Transverse colon (tissue), 4 donors: Measurements from ENCODE around the gene RPS6KA2. TPM values are rescaled to one million over a fixed set of nuclear protein-coding genes. Genes with fewer than 3 reads are reported as not detected.

Source experiments
- DNase-seq: peaks from one replicate; pipeline ENCODE4 v3.0.0-alpha.2; 2019
- H3K27ac ChIP-seq, 4 donors: fragments of 200-600 bp; sonication (generic); 2 replicates each; pipeline ENCODE4 v1.5.1; 2016 to 2018; ENCODE audit warnings: inconsistent platforms in 4 of 4
- H3K27me3 ChIP-seq: fragments of 200-600 bp; sonication (generic); 2 replicates; pipeline ENCODE4 v1.5.1; 2017; ENCODE audit warnings: inconsistent platforms
- H3K36me3 ChIP-seq, 4 donors: fragments of 200-600 bp; sonication (generic); 2 replicates each; pipeline ENCODE4 v1.5.1; 2017 to 2019; ENCODE audit warnings: inconsistent platforms in 4 of 4
- H3K4me1 ChIP-seq, 4 donors: fragments of 200-600 bp; sonication (generic); 2 replicates each; pipeline ENCODE4 v1.5.1; 2017 to 2020; ENCODE audit warnings: inconsistent platforms in 4 of 4
- H3K4me3 ChIP-seq, 4 donors: fragments of 200-600 bp; sonication (generic); 1 replicate in 1 of 4; 2 replicates in 3 of 4; pipeline versions ENCODE4 v1.5.1 to v1.6.1; 2017 to 2019; ENCODE audit warnings: inconsistent platforms in 4 of 4
- H3K9me3 ChIP-seq, 2 donors: fragments of 200-600 bp; sonication (generic); 2 replicates each; pipeline ENCODE4 v1.5.1; 2017 to 2019; ENCODE audit warnings: inconsistent platforms in 2 of 2
- EP300 ChIP-seq: sonication (generic); formaldehyde crosslinking; IDR thresholded peaks from one replicate; pipeline ENCODE4 v1.6.1; 2017; ENCODE audit warnings: antibody characterized with exemption, low read depth
- POLR2A ChIP-seq: fragments of 450-650 bp; IDR thresholded peaks from one replicate; pipeline ENCODE4 v1.6.1; 2016; ENCODE audit warnings: antibody characterized with exemption, mild to moderate bottlenecking, moderate library complexity
- POLR2AphosphoS5 ChIP-seq, 3 donors: sonication (generic); formaldehyde crosslinking; IDR thresholded peaks; one replicate each; pipeline ENCODE4 v1.6.1; 2016; ENCODE audit warnings: antibody characterized with exemption in 3 of 3
- WGBS, 2 donors: methylation state at CpG; one replicate each; pipeline ENCODE4 v1.1.5; 2018; ENCODE audit warnings: low coverage in 1 of 2; 5-methylcytosine and 5-hydroxymethylcytosine counted together
- in situ Hi-C, 4 donors: fragments of 200-750 bp; cut with MboI; loops; one replicate each; pipeline versions ENCODE4 v1.15.0 to v1.15.1; 2017; ENCODE audit warnings: low sequenced_read_pairs in 3 of 4, low pct_ligation_motif_present in 1 of 4, low pct_unique_long_range_greater_than_20kb in 1 of 4
- intact Hi-C: fragments of 100-400 bp; cut with DNase I; formaldehyde crosslinking; loops from one replicate; pipeline ENCODE4 v1.15.1; 2023; ENCODE audit warnings: low total_unique reads
- total RNA-seq, 4 donors: library from RNA; depleted of rRNA; stranded (reverse); fragments of >200 nt; gene quantifications; one replicate each; pipeline ENCODE4 v1.1.0, GENCODE V29; 2016
- TF ChIP-seq, protein P1 (sequence below), 5 experiments: fragments of 200-600 bp in 3 of 5; fragments of 450-650 bp in 2 of 5; sonication (generic) in 3 of 5; IDR thresholded peaks; 1 replicate in 2 of 5; 2 replicates in 3 of 5; pipeline ENCODE4 v1.5.1; 2016 to 2017; ENCODE audit warnings: antibody characterized with exemption in 5 of 5, inconsistent platforms in 3 of 5, mild to moderate bottlenecking in 2 of 5, moderate library complexity in 1 of 5

The RPS6KA2 gene
- total RNA-seq, 4 donors from 2014 or later, result 9.6 to 41.1 (median 15.4) TPM

DNA sequence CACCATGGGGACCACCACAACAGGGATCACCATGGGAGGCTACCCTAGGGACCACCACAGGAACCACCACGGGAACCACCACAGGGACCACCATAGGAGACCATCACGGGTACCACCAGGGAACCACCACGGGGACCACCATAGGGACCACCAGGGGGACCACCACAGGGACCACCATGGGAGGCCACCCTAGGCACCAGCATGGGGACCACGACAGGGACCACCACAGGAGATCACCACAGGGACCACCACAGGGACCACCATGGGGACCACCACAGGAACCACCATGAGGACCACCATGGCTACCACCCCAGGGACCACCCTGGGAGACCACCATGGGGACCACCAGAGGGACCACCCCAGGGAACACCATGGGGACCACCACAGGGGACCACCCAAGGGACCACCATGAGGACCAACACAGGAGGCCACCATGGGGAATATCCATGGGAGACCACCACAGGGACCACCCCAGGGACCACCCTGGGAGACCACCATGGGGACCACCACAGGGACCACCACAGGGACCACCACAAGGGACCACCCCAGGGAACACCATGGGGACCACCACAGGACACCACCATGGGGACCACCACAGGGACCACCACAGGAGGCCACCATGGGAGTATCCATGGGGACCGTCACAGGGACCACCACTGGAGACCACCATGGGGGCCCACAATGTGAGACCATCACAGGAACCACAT, 176.7 kb downstream of the RPS6KA2 start:
- no peaks in the 10 kb centered on the region for H3K9me3 ChIP-seq
- H3K36me3 ChIP-seq, result no peaks in the 10 kb centered on the region
- no peak for DNase-seq
- TF ChIP-seq, protein P1, sequence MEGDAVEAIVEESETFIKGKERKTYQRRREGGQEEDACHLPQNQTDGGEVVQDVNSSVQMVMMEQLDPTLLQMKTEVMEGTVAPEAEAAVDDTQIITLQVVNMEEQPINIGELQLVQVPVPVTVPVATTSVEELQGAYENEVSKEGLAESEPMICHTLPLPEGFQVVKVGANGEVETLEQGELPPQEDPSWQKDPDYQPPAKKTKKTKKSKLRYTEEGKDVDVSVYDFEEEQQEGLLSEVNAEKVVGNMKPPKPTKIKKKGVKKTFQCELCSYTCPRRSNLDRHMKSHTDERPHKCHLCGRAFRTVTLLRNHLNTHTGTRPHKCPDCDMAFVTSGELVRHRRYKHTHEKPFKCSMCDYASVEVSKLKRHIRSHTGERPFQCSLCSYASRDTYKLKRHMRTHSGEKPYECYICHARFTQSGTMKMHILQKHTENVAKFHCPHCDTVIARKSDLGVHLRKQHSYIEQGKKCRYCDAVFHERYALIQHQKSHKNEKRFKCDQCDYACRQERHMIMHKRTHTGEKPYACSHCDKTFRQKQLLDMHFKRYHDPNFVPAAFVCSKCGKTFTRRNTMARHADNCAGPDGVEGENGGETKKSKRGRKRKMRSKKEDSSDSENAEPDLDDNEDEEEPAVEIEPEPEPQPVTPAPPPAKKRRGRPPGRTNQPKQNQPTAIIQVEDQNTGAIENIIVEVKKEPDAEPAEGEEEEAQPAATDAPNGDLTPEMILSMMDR (IDR thresholded peaks at IDR 0.05), result no peak
- TF ChIP-seq POLR2A, result no peak
- no peak for TF ChIP-seq EP300
- TF ChIP-seq POLR2AphosphoS5 (IDR thresholded peaks at IDR 0.05), result no peak
- no peak overlapping the region for H3K27ac ChIP-seq
- no peaks in the 10 kb centered on the region for H3K4me1 ChIP-seq
- intact Hi-C loops, result no loop called here
- no peaks in the 10 kb centered on the region for H3K27me3 ChIP-seq
- in situ Hi-C loops, result no loop called here
- 71% methylated on average over 3 of the region's 5 CpGs; no CpG with 5 or more reads in 1 of the 2 donors for WGBS, 2 donors
- no peak overlapping the region for H3K4me3 ChIP-seq

DNA sequence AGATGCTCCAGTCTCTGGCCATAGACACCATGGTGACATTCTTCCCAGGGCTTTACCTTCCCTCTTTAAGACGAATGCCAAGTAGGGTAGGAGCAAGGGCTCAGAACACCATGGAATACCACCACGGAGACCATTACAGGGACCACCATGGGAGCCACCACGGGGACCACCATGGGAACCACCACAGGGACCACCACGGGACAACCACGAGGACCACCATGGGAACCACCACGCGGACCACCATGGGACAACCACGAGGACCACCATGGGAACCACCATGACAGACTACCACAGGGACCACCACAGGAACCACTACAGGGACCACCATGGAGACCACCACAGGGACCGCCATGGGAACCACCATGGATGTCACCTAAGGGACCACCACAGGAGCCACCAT, 177.4 kb downstream of the RPS6KA2 start:
- Histone ChIP-seq H3K36me3 (no peaks in the 10 kb centered on the region), H3K4me3 (no peak overlapping the region), H3K27ac (no peak overlapping the region), H3K9me3 (no peaks in the 10 kb centered on the region), H3K27me3 (no peaks in the 10 kb centered on the region), H3K4me1 (no peaks in the 10 kb centered on the region)
- intact Hi-C loops (no loop called here), in situ Hi-C loops (no loop called here)
- WGBS, 2 donors, result 71% methylated on average over 9 of the region's 9 CpGs; no CpG with 5 or more reads in 1 of the 2 donors
- DNase-seq, result no peak
- TF ChIP-seq POLR2A (no peak), POLR2AphosphoS5 (IDR thresholded peaks at IDR 0.05) (no peak), EP300 (no peak)
- TF ChIP-seq, protein P1 (IDR thresholded peaks at IDR 0.05), result no peak

DNA sequence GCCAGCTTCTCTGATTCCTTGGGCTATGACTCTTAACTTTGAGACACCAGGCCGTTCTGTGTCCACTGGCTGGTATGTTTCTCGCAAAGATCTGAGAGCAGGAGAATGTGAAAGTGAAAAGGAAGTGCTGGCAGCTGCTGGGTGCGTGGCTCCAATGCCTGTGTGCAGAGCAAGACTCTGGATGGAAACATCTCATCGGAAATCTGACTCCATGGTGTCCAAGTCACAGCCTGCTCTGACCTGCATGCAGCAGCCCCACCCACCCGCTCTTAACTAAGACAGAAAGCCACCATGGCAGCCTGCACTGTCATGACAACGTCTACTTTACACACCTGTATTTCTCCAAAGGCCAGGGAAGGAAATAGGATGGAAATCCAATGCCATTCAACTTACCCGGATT, 178.0 kb downstream of the RPS6KA2 start:
- Histone ChIP-seq H3K27ac (no peak overlapping the region), H3K4me3 (no peak overlapping the region), H3K36me3 (no peaks in the 10 kb centered on the region), H3K27me3 (no peaks in the 10 kb centered on the region), H3K9me3 (no peaks in the 10 kb centered on the region), H3K4me1 (no peaks in the 10 kb centered on the region)
- 86 to 100% methylated on average over 1 to 7 of the region's 7 CpGs for WGBS, 2 donors
- in situ Hi-C loops (no loop called here), intact Hi-C loops (no loop called here)
- DNase-seq, result no peak
- no peak for TF ChIP-seq POLR2AphosphoS5 (IDR thresholded peaks at IDR 0.05)
- TF ChIP-seq POLR2A, result no peak
- TF ChIP-seq, protein P1 (IDR thresholded peaks at IDR 0.05), result no peak
- TF ChIP-seq EP300, result no peak

DNA sequence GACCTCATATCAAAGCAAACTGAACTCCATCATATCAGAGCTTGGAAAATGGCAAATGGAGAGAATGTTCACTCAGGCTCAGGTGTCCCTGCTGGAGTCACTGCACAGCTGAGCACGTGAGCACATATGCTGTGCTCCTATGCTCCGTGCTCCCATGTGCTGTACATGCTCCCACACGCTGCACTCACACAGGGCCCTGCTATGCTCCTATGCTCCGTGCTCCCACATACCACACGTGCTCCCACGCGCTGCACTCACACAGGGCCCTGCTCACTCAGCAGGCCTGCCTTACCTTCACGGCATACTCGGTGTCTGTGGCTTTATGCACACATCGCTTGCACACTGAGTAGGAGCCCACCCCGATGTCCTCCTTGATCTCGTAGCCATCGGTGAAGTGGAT, 178.6 kb downstream of the RPS6KA2 start:
- Histone ChIP-seq H3K9me3 (no peaks in the 10 kb centered on the region), H3K4me3 (no peak overlapping the region), H3K27me3 (no peaks in the 10 kb centered on the region), H3K4me1 (no peaks in the 10 kb centered on the region), H3K36me3 (no peaks in the 10 kb centered on the region), H3K27ac (no peak overlapping the region)
- in situ Hi-C loops (no loop called here), intact Hi-C loops (no loop called here)
- TF ChIP-seq EP300, result no peak
- TF ChIP-seq, protein P1 (IDR thresholded peaks at IDR 0.05), result no peak
- no peak for TF ChIP-seq POLR2AphosphoS5 (IDR thresholded peaks at IDR 0.05)
- TF ChIP-seq POLR2A, result no peak
- 76 to 88% methylated on average over 5 to 13 of the region's 13 CpGs for WGBS, 2 donors
- no peak for DNase-seq
